ENCODE measurements around the gene CTF1. TPM values are rescaled to one million over a fixed set of nuclear protein-coding genes. Genes with fewer than 3 reads are reported as not detected.

Gene CTF1
- total and polyA plus RNA-seq, 10 of the 15 experiments (the other 5 are each of a cell fraction or from before 2014, with no cell fraction given), result 0.04 to 0.46 (median 0.11) TPM; not detected in 3

DNA sequence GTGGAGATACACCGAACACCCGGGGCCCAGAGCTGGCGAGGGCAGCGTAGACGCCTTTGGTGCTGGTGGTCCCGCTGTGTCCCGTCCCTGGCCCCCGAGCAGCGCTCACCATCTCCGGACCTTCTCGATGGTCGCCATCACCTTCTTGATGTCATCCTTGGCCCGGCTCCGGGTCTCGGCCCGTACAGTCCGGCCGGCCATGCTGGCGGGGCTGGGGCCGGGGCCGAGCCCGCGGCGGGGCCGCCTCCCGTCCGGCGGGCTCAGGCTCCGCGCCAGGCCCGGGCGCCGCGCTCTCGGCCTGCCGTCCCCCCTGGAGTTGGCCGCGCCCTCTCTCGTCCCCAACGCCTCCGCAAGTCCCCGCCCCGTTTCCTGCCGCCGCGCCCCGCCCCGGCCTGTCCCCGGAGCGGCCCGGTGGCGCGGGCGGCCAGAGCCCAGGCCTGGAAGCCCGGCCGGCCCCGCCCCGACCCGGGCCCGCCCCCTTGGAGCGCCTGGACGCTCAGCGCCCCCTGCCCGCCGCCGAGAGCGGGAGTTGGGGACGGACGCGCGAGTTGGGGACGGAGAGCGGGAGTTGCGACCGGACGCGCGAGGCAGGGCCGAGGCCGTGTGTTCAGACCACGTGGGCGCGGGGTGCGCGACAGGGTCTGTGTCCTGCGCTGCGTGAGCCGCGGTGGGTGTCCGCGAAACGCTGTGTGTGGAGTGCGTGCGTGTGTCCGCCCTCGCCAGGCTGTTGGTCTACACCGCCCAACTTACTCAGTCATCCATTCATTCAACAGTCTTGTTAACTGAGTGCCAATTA lies 2.5 kb upstream of the CTF1 start, which contains the start of gene BCL7C:
Gene BCL7C (minus strand): TSS at position 334 of the 796 bp plus-strand sequence. CDS start 133 bp downstream, at position 201.
- under 1% methylated on average over 68 of the region's 97 CpGs for WGBS (ENCODE audit: insufficient coverage, insufficient replicate concordance, low lambda C conversion rate, missing lambda C conversion rate)
- H2AFZ ChIP-seq (ENCODE audit: control insufficient read depth, low read depth, low read length), result peak within 1 kb of the TSS; percentile 89
- H4K20me1 ChIP-seq (ENCODE audit: control insufficient read depth, insufficient read depth), result no peaks in the 10 kb centered on the region
- peak within 1 kb of the TSS; percentile 97 for H3K4me2 ChIP-seq (ENCODE audit: control insufficient read depth, insufficient read depth)
- peaks cover 25% of the 10 kb centered on the region for H3K4me1 ChIP-seq (ENCODE audit: control insufficient read depth, insufficient read depth, low read length)
- no TSS peak for BruUV-seq (replicated peaks)
- DNase-seq (ENCODE audit: low read depth, low spot score) (no peak), FAIRE-seq (no peak), ATAC-seq (peak; percentile 90)
- ChIA-PET SMC1A (ENCODE audit: uncharacterized antibody, unreplicated experiment) (no interaction called here), CTCF (interaction anchor here (0.7 to 5.4 kb wide), 6 partner anchors 9 to 56 kb away, joined by 3 to 32 read pairs (median 4); no protein-coding TSS in a partner anchor), RAD21 (ENCODE audit: unreplicated experiment) (interaction anchor here (0.9 to 3.0 kb wide), 3 partner anchors 8 to 49 kb away, joined by 4 to 22 read pairs (median 6); no protein-coding TSS in a partner anchor), POLR2A (interaction anchor here (0.6 to 1.5 kb wide), 4 partner anchors 18 to 82 kb away, joined by 4 to 10 read pairs (median 6); no protein-coding TSS in a partner anchor)
- peaks cover 0 to under 1% of the 10 kb centered on the region in 2 experiments; a peak in 2 of 4 replicates for H3K36me3 ChIP-seq (ENCODE audit: control insufficient read depth in 2 of 2, insufficient read depth in 2 of 2, low read length in 1 of 2)
- peak within 1 kb of the TSS; percentile 93 for H3K4me3 ChIP-seq
- H3K79me2 ChIP-seq (ENCODE audit: control insufficient read depth, insufficient read depth, low read length), result peaks cover 1% of the 10 kb centered on the region; the same call in 1 of the 2 replicates
- intact Hi-C loops (cut with micrococcal nuclease; ENCODE audit: unreplicated experiment), result loop anchor here (2.0 to 10.0 kb wide), 2 partner anchors 49 to 239 kb away; partner anchors contain the start of genes FBRS and PRR14
- in situ Hi-C loops (cut with MboI), result no loop called here
- H3K9ac ChIP-seq (ENCODE audit: control insufficient read depth, insufficient read depth, low read length), result peak within 1 kb of the TSS; percentile 83
- no peaks in the 10 kb centered on the region for H3K27me3 ChIP-seq (replicated peaks in 1 of 2; ENCODE audit: control insufficient read depth in 2 of 2, insufficient read depth in 2 of 2, low read length in 1 of 2)
- peak within 1 kb of the TSS; percentile 58 for H3K27ac ChIP-seq (ENCODE audit: control insufficient read depth, insufficient read depth)
- H3K9me3 ChIP-seq (replicated peaks; ENCODE audit: control insufficient read depth, insufficient read depth, low read length), result no peaks in the 10 kb centered on the region
- TF ChIP-seq RAD51 (IDR thresholded peaks at IDR 0.05) (no peak), BACH1 (IDR thresholded peaks at IDR 0.05; ENCODE audit: borderline replicate concordance) (peak; percentile 70), MYC (IDR thresholded peaks at IDR 0.05; ENCODE audit: insufficient read depth, insufficient read length, insufficient replicate concordance, low read length, severe bottlenecking) (peak; percentile 72), MEF2A (IDR thresholded peaks at IDR 0.05; ENCODE audit: insufficient read depth, low read depth, low read length) (peak; percentile 61; the same call in 1 of the 2 replicates), PAX8 (IDR thresholded peaks at IDR 0.05) (no peak), LARP7 (IDR thresholded peaks at IDR 0.05) (peak; percentile 59), POLR2A (IDR thresholded peaks at IDR 0.05; ENCODE audit: low read depth, low read length) (peak; percentile 75), CHD2 (IDR thresholded peaks at IDR 0.05; ENCODE audit: borderline replicate concordance, low read depth, low read length) (peak; percentile 83), TAF1 (IDR thresholded peaks at IDR 0.05; ENCODE audit: borderline replicate concordance, low read depth, low read length) (peak; percentile 28; the same call in 1 of the 2 replicates), GATAD2B (conservative IDR thresholded peaks at IDR 0.05; ENCODE audit: low read depth) (peak; percentile 63; the same call in 1 of the 2 replicates), STAT1 (conservative IDR thresholded peaks at IDR 0.05) (0 out of 2 replicates have a peak, but pooled peaks have one; percentile 44), BRCA1 (IDR thresholded peaks at IDR 0.05; ENCODE audit: low read depth, low read length) (peak; percentile 20; the same call in 1 of the 2 replicates), TCF12 (IDR thresholded peaks at IDR 0.05; ENCODE audit: low read depth, low read length) (no peak), PML (IDR thresholded peaks at IDR 0.05; ENCODE audit: low read length) (no peak), ZBED1 (IDR thresholded peaks at IDR 0.05; ENCODE audit: borderline replicate concordance) (no peak), JUND (IDR thresholded peaks at IDR 0.05; ENCODE audit: low read depth, low read length) (0 out of 2 replicates have a peak, but pooled peaks have one; percentile 29)
- TF ChIP-seq, protein P1, sequence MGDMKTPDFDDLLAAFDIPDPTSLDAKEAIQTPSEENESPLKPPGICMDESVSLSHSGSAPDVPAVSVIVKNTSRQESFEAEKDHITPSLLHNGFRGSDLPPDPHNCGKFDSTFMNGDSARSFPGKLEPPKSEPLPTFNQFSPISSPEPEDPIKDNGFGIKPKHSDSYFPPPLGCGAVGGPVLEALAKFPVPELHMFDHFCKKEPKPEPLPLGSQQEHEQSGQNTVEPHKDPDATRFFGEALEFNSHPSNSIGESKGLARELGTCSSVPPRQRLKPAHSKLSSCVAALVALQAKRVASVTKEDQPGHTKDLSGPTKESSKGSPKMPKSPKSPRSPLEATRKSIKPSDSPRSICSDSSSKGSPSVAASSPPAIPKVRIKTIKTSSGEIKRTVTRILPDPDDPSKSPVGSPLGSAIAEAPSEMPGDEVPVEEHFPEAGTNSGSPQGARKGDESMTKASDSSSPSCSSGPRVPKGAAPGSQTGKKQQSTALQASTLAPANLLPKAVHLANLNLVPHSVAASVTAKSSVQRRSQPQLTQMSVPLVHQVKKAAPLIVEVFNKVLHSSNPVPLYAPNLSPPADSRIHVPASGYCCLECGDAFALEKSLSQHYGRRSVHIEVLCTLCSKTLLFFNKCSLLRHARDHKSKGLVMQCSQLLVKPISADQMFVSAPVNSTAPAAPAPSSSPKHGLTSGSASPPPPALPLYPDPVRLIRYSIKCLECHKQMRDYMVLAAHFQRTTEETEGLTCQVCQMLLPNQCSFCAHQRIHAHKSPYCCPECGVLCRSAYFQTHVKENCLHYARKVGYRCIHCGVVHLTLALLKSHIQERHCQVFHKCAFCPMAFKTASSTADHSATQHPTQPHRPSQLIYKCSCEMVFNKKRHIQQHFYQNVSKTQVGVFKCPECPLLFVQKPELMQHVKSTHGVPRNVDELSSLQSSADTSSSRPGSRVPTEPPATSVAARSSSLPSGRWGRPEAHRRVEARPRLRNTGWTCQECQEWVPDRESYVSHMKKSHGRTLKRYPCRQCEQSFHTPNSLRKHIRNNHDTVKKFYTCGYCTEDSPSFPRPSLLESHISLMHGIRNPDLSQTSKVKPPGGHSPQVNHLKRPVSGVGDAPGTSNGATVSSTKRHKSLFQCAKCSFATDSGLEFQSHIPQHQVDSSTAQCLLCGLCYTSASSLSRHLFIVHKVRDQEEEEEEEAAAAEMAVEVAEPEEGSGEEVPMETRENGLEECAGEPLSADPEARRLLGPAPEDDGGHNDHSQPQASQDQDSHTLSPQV (IDR thresholded peaks at IDR 0.05), result peak; percentile 71
- TF ChIP-seq, protein P2, sequence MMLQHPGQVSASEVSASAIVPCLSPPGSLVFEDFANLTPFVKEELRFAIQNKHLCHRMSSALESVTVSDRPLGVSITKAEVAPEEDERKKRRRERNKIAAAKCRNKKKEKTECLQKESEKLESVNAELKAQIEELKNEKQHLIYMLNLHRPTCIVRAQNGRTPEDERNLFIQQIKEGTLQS (IDR thresholded peaks at IDR 0.05; ENCODE audit: borderline replicate concordance, extremely low read depth, low read depth, low read length), result no peak

Data from GM12878 (cell line).